ENCODE results near the gene AOPEP. TPM values are rescaled to one million over a fixed set of nuclear protein-coding genes. Genes with fewer than 3 reads are reported as not detected.

Gene AOPEP
- polyA plus RNA-seq, 1 donor: 44.3 TPM

GRCh38 chr9:94944626-94945025 lies 218.1 kb downstream of the AOPEP start:
- no peak for DNase-seq
- no peak overlapping the region for H3K27ac ChIP-seq (ENCODE audit: low read length)
- H3K27me3 ChIP-seq (ENCODE audit: control insufficient read depth, insufficient read depth, low read length): no peaks in the 10 kb centered on the region
- no peaks in the 10 kb centered on the region for H3K36me3 ChIP-seq (ENCODE audit: control insufficient read depth, insufficient read depth, low read length)
- H3K4me3 ChIP-seq (ENCODE audit: low read length): no peak overlapping the region
- no peaks in the 10 kb centered on the region for H3K9me3 ChIP-seq (ENCODE audit: control insufficient read depth, low read depth, low read length)
- 100% methylated on average over 1 of the region's 1 CpG for WGBS (ENCODE audit: insufficient coverage, low lambda C conversion rate)
- peaks cover 25% of the 10 kb centered on the region for H3K4me1 ChIP-seq (ENCODE audit: control insufficient read depth, insufficient read depth, low read length)

- H3K4me3 ChIP-seq (ENCODE audit: low read length): no peak overlapping the region
- 100% methylated on average over 3 of the region's 14 CpGs for WGBS (ENCODE audit: insufficient coverage, low lambda C conversion rate)
- no peaks in the 10 kb centered on the region for H3K9me3 ChIP-seq (ENCODE audit: control insufficient read depth, low read depth, low read length)
- H3K4me1 ChIP-seq (ENCODE audit: control insufficient read depth, insufficient read depth, low read length): peaks cover 21% of the 10 kb centered on the region
- H3K27ac ChIP-seq (ENCODE audit: low read length): peak overlapping the region; percentile 1
- DNase-seq: no peak
- H3K36me3 ChIP-seq (ENCODE audit: control insufficient read depth, insufficient read depth, low read length): no peaks in the 10 kb centered on the region
- no peaks in the 10 kb centered on the region for H3K27me3 ChIP-seq (ENCODE audit: control insufficient read depth, insufficient read depth, low read length)
These were observed 219.0 kb downstream of the AOPEP start for GRCh38 chr9:94945197-94946144.

GRCh38 chr9:94946256-94946655 lies 219.8 kb downstream of the AOPEP start:
- DNase-seq: no peak
- Histone ChIP-seq H3K27ac (ENCODE audit: low read length) (no peak overlapping the region), H3K36me3 (ENCODE audit: control insufficient read depth, insufficient read depth, low read length) (no peaks in the 10 kb centered on the region), H3K9me3 (ENCODE audit: control insufficient read depth, low read depth, low read length) (no peaks in the 10 kb centered on the region), H3K4me3 (ENCODE audit: low read length) (no peak overlapping the region), H3K4me1 (ENCODE audit: control insufficient read depth, insufficient read depth, low read length) (peaks cover 16% of the 10 kb centered on the region), H3K27me3 (ENCODE audit: control insufficient read depth, insufficient read depth, low read length) (no peaks in the 10 kb centered on the region)
- no CpG with 5 or more reads among the region's 3 CpGs for WGBS (ENCODE audit: insufficient coverage, low lambda C conversion rate)

- Histone ChIP-seq H3K27me3 (ENCODE audit: control insufficient read depth, insufficient read depth, low read length) (no peaks in the 10 kb centered on the region), H3K9me3 (ENCODE audit: control insufficient read depth, low read depth, low read length) (no peaks in the 10 kb centered on the region), H3K4me1 (ENCODE audit: control insufficient read depth, insufficient read depth, low read length) (peaks cover 19% of the 10 kb centered on the region), H3K27ac (ENCODE audit: low read length) (no peak overlapping the region), H3K4me3 (ENCODE audit: low read length) (no peak overlapping the region), H3K36me3 (ENCODE audit: control insufficient read depth, insufficient read depth, low read length) (no peaks in the 10 kb centered on the region)
- 89% methylated on average over 3 of the region's 5 CpGs for WGBS (ENCODE audit: insufficient coverage, low lambda C conversion rate)
- no peak for DNase-seq
These were observed 222.2 kb downstream of the AOPEP start for GRCh38 chr9:94948567-94949235.

- WGBS (ENCODE audit: insufficient coverage, low lambda C conversion rate): no CpG with 5 or more reads among the region's 5 CpGs
- no peak for DNase-seq
- Histone ChIP-seq H3K36me3 (ENCODE audit: control insufficient read depth, insufficient read depth, low read length) (no peaks in the 10 kb centered on the region), H3K4me1 (ENCODE audit: control insufficient read depth, insufficient read depth, low read length) (peaks cover 19% of the 10 kb centered on the region), H3K27me3 (ENCODE audit: control insufficient read depth, insufficient read depth, low read length) (no peaks in the 10 kb centered on the region), H3K4me3 (ENCODE audit: low read length) (no peak overlapping the region), H3K27ac (ENCODE audit: low read length) (no peak overlapping the region), H3K9me3 (ENCODE audit: control insufficient read depth, low read depth, low read length) (no peaks in the 10 kb centered on the region)
These were observed 222.9 kb downstream of the AOPEP start for GRCh38 chr9:94949370-94949769.

- Histone ChIP-seq H3K36me3 (ENCODE audit: control insufficient read depth, insufficient read depth, low read length) (no peaks in the 10 kb centered on the region), H3K27me3 (ENCODE audit: control insufficient read depth, insufficient read depth, low read length) (no peaks in the 10 kb centered on the region), H3K9me3 (ENCODE audit: control insufficient read depth, low read depth, low read length) (no peaks in the 10 kb centered on the region), H3K4me1 (ENCODE audit: control insufficient read depth, insufficient read depth, low read length) (peaks cover 19% of the 10 kb centered on the region), H3K27ac (ENCODE audit: low read length) (no peak overlapping the region), H3K4me3 (ENCODE audit: low read length) (no peak overlapping the region)
- DNase-seq: no peak
- WGBS (ENCODE audit: insufficient coverage, low lambda C conversion rate): no CpG with 5 or more reads among the region's 4 CpGs
These were observed 223.6 kb downstream of the AOPEP start for GRCh38 chr9:94950040-94950578.

GRCh38 chr9:94950579-94951323 lies 224.3 kb downstream of the AOPEP start:
- Histone ChIP-seq H3K27me3 (ENCODE audit: control insufficient read depth, insufficient read depth, low read length) (no peaks in the 10 kb centered on the region), H3K4me3 (ENCODE audit: low read length) (no peak overlapping the region), H3K36me3 (ENCODE audit: control insufficient read depth, insufficient read depth, low read length) (peaks cover 5% of the 10 kb centered on the region), H3K9me3 (ENCODE audit: control insufficient read depth, low read depth, low read length) (no peaks in the 10 kb centered on the region), H3K4me1 (ENCODE audit: control insufficient read depth, insufficient read depth, low read length) (peaks cover 14% of the 10 kb centered on the region), H3K27ac (ENCODE audit: low read length) (no peak overlapping the region)
- WGBS (ENCODE audit: insufficient coverage, low lambda C conversion rate): 83% methylated on average over 1 of the region's 7 CpGs
- DNase-seq: peak in 1 of 2 donors; percentile 49

GRCh38 chr9:94951324-94952135 lies 225.0 kb downstream of the AOPEP start:
- DNase-seq: no peak

GRCh38 chr9:94952565-94953373 lies 226.3 kb downstream of the AOPEP start:
- no CpG with 5 or more reads among the region's 8 CpGs for WGBS (ENCODE audit: insufficient coverage, low lambda C conversion rate)
- Histone ChIP-seq H3K4me3 (ENCODE audit: low read length) (no peak overlapping the region), H3K27me3 (ENCODE audit: control insufficient read depth, insufficient read depth, low read length) (no peaks in the 10 kb centered on the region), H3K4me1 (ENCODE audit: control insufficient read depth, insufficient read depth, low read length) (peaks cover 11% of the 10 kb centered on the region), H3K27ac (ENCODE audit: low read length) (peak overlapping the region; percentile 21), H3K36me3 (ENCODE audit: control insufficient read depth, insufficient read depth, low read length) (peaks cover 12% of the 10 kb centered on the region), H3K9me3 (ENCODE audit: control insufficient read depth, low read depth, low read length) (no peaks in the 10 kb centered on the region)
- DNase-seq: no peak

More at GRCh38 chr9:94951324-94952135, 225.0 kb downstream of the AOPEP start:
- Histone ChIP-seq H3K27me3 (ENCODE audit: control insufficient read depth, insufficient read depth, low read length) (no peaks in the 10 kb centered on the region), H3K4me1 (ENCODE audit: control insufficient read depth, insufficient read depth, low read length) (peaks cover 11% of the 10 kb centered on the region), H3K36me3 (ENCODE audit: control insufficient read depth, insufficient read depth, low read length) (peaks cover 10% of the 10 kb centered on the region), H3K4me3 (ENCODE audit: low read length) (no peak overlapping the region), H3K27ac (ENCODE audit: low read length) (no peak overlapping the region), H3K9me3 (ENCODE audit: control insufficient read depth, low read depth, low read length) (no peaks in the 10 kb centered on the region)
- 100% methylated on average over 1 of the region's 5 CpGs for WGBS (ENCODE audit: insufficient coverage, low lambda C conversion rate)

All from large intestine (tissue), 3 donors.